HG03060 (cell line): Measurements from ENCODE around the gene TMED10.

Experiments used
- ATAC-seq: cut with Tn5 transposase; IDR thresholded peaks from one replicate; pipeline ENCODE4 v1.9.1; 2021; ENCODE audit warnings: low read depth, moderate number of reproducible peaks; ENCODE audit not compliant: unreplicated experiment

TMED10 gene

DNA sequence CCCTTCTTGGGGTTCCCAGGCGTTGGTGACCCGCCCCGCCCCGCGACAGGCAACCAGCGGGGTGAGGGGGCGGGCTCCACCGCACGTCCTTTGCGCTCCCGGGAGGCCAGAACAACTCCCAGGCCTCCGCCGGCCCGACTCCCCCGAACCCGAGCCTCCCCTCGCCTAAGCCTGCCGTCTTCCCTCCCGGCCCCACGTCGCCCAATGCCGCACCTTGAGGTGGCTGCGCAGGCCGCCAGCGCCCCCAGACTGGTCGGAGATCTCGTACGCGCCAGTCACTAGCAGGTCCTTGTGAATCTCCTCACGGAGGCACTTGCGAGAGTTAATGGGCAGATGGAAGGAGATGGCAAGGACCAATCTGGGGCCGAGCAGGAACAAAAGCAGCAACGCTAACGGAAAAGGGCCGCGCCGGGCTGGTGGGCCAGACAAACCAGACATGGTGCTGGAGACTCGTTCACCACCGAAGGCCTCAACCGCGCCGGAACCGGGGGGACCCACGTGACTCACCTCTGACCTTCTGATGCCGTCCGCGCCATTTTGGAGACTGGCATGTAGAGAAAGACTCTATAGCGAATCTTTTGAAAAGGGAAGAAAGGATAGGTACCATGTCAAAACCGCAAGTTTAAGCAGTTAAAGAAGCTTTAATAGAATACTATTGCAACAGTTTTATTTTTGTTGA lies at the start of gene TMED10:
TMED10 (minus strand) TSS at position 471 of the 679 bp plus-strand sequence; CDS start at position 438, 33 bp downstream.
- ATAC-seq: peak; percentile 54

DNA sequence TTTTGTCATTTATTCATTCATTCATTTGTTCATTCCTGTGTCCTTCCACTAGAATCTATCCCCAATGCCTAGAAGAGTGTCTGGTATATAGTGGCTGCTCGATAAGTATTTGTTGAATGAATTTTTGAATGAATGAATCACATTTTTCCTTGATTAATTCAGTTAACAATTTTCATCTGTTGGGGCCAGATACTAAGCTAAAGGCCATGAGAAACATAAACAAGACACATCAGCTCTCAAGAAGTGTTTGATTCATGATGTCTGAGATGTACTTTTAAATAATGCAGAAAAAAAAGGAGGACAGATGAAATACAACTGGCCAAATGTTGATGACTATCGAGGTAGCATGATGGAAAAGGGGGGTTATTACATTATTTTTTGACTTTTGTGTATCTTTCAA lies 48.1 kb upstream of the TMED10 start:
- ATAC-seq: no peak

DNA sequence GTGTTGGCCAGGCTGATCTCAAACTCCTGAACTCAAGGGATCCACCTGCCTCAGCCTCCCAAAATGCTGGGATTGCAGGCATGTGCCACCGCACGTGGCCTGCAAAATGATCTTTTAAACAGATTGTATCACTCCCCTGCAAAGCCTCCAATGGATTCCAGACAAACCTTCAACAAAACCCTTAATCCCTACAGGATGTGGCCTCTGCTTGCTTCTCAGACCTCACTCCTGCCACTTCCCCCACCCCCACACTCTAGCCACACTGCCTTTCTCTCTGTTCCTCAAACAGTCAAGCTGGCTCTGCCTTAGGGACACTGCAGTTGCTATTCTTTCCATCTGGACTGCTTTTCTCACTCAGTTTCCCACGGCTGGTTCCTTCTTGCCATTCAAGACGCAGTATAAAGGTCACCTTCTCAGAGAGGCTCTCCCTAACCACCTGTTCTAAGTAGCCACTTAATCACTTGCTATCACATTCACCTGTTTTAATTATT lies 47.3 kb upstream of the TMED10 start:
- no peak for ATAC-seq

DNA sequence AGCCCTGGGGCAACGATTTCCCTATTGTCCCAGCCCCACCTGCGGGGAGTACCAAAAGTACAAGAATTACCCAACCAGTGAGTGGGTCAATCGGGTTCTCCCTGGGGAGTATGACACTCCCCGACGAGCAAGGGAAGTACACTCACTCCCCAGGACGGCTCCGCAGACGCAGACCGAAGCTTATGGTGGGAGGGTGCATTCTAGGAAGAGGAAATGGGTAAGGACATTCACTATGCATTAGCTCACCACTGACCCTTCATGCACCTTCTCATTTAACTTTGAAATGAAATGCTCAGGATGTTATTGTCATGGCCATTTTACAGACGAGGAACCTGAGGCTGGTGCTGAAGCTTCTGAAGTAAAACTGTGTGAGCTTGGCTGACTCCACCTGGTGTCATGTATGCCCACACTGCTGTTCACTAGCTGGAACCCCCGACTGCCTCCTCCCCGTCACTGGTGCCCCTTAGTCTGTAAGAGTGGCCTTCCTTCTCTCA lies 45.8 kb upstream of the TMED10 start:
- no peak for ATAC-seq

DNA sequence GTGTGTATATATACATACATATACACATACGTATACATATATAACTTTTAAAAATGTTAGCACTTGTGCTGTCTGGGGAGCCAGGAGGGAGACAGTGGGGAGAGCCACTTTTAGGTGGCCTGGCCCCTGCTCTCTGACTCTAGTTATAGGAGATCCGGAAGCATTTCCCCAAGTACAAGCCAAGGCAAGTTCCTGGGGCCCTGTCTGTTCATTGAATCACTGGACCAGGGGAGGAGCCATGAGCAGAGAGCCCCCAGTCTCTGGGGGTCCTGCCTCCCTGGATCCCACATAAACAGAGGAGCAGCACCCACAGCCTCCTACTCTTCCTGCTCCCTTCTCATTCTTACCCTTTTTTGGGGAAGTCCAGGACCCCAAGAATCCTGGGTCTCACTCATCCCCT lies 45.4 kb upstream of the TMED10 start:
- ATAC-seq: no peak

DNA sequence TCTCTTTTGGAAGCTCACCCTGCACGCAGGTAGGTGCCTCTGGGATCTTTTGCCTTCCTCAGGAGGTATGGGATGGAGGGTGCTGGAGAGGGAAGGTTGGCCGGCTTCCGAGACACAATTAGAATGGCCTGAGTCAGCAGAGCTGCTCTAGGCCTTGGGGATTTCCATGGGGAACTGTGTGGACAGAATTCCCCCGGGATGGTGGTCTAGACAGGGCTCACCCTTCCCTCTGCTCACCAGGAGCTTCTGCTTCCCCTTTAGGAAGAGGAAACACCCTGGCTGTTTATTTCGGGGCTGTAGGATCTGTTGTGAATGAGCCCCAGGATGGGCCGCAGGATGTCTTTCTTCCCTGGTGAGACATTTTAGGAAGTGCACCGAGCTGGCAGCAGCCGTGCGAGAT lies 43.7 kb upstream of the TMED10 start:
- ATAC-seq: no peak

DNA sequence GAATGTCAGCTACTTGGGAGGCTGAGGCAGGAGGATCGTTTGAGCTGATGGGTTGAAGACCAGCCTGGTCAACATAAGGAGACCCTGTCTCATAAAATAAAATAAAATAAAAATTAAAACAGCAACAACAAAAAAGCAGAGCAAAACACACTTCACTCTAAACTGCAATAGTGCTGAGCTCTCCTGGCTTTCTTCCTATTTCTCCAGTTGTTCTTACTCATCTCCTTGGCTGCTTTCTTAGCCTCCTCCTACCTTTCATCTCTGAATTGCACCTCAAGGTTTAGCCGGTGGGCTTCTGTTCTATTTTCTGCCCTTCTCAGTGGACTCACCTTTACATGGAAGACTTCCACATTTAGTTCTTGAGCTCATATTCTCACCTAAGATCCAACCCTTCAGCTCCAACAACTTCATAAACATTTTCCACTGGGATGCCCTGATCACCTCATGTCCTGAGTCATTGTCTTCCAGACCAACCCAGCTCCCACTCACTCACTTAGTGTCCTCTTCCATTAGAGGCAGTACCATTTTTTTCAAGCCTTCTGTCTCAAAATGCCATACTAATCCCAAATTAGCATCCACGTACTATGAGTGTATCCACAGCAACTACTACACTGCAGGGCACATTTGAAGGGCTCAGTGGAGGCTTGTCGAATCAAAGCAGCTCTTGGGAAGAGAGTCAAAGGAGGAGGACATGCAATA lies 41.2 kb upstream of the TMED10 start:
- ATAC-seq: no peak

DNA sequence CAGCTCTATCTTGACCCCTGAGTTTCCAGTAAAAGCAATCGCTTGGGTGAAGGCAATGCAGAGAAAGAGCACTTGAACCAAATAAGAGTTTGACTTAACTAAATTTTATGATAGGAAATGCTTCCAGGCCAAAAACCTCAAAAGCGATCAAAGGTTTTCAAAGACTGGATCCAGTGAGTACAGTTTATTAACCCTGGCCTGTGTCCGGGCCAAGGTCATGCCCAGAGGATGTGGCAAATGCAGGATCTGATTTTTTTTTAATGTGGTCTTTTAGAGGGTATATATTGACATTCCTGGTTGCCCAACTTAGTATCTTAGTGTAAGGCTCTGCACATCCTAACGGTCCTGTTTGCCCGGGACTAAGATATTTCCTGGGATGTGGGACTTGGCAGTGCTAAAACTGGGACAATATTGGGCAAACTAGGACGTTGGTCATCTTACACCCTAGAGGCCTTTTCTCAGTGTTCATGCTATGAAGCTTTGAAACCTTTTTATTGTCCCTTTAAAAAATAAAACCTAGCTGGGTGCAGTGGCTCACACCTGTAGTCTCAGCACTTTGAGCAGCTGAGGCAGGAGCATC lies 40.1 kb upstream of the TMED10 start:
- ATAC-seq: no peak

DNA sequence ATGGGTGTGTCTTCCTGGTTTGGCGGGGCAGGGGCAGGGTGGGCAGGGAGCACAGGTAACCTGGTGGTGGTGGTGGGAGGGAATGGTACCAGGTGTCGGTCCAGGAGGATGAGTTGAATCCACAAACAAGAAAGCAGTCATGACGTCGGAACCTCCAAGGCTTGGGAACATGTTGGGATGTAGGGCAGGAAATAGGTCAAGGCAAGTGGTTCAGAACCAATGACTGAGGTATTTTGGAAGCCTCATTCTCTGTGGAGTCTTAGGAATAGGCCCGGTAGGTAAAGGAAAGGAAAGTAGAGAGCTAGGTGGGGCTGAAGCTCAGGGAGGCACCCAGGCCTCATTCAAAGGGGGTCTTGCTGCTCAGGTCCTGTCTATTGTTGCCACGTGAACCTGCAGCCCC lies 39.1 kb upstream of the TMED10 start:
- no peak for ATAC-seq

DNA sequence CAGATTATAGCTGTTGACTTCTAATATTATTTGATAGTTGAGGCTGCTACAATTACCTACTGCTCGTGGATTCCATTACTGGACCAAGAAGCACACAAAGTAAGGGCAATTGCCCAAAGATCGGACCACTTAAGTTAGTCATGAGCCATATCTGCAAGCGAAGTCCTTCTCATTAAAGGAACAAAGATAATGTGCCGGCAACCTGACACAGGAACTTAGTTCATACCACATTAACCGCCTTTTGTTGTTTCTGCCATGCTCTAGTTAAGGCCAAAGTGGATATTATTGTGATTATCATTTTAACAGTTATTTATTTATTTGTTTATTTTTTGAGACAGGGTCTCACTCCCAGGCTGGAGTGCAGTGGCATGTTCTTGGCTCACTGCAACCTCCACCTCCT lies 38.1 kb upstream of the TMED10 start:
- no peak for ATAC-seq

DNA sequence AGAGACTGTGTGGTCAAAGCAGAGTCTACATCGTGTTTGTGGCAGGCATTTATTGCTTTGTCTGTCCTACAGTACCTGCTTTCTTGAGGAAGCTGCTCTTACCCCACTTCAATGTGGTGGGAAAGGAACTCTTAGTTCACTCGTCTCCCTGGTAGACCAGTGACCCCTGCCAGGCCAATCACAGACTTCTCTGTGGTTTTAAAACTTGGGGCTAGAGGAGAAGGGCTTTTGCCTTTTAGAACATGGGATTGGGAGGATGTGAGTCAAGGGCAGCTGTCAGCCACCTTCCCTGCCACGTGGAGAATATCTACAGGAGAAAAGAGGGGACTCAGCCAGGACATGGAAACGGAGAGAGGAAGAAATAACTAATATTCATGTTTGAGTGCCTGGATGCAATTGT lies 36.8 kb upstream of the TMED10 start:
- ATAC-seq: no peak

DNA sequence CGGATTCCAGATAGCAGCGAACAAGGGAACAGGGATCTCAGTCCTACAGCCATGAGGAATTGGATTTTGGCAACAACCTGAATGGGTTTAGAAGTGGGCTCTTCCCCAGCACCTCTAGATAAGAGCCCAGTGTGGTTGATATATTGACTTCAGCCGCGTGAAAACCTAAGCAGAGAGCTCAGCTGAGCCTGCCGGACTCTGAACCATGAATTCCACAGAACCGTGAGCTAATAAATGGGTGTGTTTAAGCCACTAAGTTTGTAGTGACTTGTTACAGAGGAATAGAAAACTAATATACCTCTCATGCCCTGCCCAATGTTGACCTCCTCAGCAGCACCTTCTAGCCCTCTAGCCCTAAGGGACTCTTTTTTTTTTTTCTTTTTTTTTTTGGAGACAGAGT lies 32.4 kb upstream of the TMED10 start:
- ATAC-seq: no peak

DNA sequence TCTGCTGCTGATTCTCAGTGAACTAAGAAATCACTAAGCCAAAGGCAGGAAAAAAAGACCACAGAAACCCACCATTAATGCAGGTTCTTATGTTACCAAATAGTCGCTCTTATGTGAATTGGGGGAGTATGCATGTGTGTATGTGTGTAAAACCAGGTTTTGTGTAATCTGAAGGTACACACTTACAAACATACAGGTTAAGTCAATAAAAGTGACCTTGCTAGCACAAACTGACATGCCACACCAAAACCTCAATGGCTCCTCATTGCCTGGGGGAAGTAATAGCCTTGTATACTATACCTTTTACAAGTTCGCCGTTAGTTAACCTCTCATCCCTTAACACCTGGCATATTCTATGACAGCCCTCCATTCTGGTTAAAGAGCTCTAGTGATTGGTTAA lies 29.8 kb upstream of the TMED10 start:
- no peak for ATAC-seq

DNA sequence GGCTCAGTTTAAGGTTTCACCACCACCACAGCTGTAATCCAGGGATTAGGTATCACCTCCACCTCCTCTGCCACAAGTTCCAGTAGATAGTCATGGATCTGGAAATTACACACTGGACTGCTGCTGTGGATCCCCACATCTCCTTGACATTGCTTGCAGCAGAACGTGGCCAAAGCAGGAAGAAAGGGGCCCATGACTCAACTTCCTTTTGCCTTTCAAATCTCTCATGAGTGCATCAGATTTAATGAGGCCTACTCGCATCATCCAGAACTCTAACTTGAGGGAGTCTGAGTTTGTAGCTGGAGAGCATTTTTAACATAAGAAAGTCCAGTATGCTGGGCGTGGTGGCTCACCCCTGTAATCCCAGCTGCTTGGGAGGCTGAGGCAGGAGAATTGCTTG lies 29.2 kb upstream of the TMED10 start:
- ATAC-seq: no peak

DNA sequence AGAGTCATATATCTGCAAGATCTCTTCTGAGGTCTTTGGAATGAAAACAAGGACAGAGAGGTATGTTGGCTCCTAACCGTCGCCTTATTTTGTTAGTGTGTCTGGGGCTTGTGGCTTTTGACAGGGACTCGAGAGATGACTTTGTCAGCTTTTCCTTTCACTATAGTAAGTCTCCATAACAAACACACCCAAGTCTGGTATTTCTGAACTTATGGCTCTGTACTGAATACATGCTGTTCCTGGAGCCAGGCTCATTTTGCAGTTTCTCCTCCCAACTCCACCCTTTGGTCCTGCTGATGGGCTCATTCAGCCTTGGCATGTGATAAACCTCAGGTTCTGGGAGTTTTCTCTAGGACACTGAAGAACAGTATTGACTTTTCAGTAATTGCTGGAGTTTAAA lies 27.7 kb upstream of the TMED10 start:
- no peak for ATAC-seq

DNA sequence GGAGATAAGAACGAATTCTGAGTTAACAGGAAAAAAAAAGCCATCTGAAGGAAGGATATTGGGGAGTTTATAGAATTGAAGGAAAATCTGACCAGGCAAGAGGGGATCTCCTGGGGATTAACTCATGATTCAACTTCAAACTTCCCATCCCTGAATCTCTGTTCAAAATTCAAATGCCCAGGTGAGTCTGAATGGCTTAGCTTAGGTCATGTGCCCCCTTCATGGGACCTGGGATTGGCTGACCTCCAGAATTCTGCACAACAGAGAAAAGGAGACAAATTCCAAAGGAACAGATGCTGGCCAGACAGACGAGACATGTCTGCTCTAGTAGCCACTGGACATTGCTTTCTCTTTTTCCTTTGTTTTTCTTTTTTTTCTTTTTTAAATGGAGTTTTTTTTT lies 26.2 kb upstream of the TMED10 start:
- no peak for ATAC-seq

DNA sequence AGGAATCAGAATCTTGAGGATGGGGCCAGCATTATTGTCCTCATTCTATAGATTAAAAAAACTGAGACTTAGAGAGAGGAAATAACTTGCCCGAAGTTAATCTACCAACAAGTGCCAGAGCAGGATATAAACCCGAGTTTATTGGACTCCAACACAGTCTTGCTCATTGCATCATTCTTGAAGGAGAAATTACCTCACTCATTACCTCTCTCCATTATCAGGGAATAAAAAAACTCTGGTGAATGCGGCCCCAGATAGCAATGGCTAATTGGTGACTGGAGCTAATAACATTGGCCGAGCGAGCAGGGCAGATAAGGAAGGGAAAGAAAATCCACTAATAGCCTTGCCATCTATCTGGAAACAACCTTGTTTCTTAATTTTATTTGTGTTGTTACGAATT lies 24.7 kb upstream of the TMED10 start:
- no peak for ATAC-seq

DNA sequence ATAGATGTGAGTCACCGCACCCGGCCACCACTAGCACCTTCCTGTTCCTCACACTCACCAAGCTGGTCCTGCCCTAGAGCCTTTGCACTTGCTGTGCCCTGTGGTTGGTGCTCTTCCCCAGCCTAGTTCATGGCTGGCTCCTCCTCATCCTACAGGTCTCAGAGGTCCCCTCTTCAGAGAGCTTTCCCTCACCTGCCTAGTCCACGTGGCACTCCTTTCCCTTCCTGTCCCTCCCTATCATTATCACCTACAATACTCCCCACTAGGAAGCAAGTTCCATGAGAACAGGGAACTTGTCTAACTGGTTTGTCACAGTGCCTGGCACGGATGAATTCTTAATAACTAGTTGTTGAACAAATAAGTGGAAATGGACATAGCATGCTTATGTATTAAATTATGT lies 24.0 kb upstream of the TMED10 start:
- no peak for ATAC-seq

DNA sequence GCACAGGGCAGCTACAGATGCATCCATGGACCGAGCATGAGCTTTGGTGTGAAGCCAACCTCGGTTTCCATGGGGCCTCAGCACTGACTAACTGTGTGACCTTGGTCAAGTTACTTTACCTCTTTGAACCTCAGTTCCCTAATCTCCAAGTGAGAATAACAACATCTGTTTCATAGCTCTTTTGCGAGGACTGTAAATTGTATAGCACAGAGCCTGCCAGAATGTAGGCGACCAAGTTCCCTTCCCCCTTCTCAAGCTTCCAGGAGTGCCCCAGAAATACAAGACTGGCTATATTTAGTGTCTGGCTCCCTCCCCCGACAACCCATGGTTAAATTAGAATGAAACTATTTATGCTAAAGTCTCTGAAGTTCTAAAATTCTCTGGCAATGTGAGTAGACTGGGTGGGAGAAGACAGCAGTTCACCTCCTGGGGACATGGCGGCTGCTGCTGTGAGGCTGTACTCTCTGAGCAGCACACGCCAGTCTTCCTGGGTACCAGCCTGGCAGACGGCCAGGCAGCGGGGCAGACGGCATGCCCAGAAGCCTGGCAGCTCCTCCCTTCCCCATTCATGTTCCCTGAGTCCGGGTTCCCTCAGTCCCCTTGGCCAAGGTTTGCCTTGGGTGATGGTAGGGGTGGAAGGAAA lies 22.0 kb upstream of the TMED10 start:
- ATAC-seq: no peak

DNA sequence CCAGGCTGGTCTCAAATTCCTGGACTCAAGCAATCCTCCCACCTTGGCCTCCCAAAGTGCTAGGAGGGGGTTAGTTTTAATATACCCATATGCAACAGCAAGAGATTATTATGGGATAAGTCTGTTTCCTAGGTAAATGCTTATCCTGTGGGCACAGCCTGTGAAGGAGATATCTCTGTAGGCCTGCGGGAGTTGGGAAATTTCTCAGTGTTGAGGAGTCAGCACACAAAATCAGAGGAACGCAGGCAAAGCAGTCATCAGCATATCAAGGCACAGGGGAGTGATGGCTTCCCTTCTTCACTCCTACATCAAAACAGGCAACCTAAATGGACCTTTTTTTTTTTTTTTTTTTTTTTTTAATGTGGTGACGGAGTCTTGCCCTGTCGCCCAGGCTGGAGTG lies 20.9 kb upstream of the TMED10 start:
- ATAC-seq: no peak

DNA sequence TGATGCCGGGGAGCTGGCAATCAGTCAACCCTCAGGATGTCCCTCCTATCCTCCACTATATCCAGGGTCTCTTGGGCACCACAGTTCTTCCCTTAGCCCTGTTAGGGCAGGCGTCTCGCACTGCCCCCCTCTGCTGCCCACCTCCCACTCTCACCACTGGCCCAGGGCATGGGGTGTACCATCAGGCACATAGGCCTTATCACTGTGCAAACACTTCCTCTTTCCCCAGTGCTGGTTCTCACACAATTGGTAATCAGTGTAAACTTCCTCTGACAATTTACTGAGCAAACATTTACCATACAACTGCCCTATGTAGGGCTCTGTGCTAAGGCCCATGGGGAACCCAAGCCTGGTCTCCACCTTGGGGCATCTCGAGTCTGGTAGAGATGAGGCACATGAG lies 20.1 kb upstream of the TMED10 start:
- no peak for ATAC-seq
